NCI-H226 (cell line): ENCODE results near the gene OLIG2.

Experiments used
- DNase-seq: peaks from one replicate; pipeline ENCODE4 v3.0.0-alpha.2; 2015

The OLIG2 gene

DNA sequence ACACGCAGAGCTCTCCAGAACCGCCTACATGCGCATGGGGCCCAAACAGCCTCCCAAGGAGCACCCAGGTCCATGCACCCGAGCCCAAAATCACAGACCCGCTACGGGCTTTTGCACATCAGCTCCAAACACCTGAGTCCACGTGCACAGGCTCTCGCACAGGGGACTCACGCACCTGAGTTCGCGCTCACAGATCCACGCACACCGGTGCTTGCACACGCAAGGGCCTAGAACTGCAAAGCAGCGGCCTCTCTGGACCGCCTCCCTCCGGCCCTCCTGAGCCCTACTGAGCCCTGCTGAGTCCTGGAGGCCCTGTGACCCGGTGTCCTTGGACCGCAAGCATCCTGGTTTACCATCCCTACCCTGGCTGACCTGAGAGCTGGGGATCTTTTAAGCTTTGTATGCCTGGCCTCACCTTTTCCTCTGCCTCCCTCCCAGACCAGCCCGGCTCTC lies 8.3 kb downstream of the OLIG2 start:
- no peak for DNase-seq

DNA sequence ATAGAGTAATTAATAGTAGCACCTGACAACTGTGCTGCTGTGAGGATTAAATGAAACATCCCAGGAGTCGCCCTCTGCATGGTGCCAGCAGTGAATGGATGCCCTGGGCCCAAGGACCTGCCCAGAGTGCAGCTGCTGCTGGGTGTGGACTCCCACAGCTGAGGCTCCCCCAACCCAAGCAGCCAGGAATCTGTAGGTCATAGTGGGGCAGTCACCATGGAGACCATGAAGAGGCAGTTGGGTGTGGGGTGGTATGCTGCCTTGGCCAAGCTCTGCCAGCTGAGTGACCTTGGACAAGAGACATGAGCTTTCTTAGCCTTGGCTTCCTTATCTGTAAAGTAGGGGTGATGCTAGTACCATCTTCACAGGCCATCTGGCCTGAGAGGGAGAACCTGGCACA lies 9.4 kb downstream of the OLIG2 start:
- DNase-seq, result no peak

DNA sequence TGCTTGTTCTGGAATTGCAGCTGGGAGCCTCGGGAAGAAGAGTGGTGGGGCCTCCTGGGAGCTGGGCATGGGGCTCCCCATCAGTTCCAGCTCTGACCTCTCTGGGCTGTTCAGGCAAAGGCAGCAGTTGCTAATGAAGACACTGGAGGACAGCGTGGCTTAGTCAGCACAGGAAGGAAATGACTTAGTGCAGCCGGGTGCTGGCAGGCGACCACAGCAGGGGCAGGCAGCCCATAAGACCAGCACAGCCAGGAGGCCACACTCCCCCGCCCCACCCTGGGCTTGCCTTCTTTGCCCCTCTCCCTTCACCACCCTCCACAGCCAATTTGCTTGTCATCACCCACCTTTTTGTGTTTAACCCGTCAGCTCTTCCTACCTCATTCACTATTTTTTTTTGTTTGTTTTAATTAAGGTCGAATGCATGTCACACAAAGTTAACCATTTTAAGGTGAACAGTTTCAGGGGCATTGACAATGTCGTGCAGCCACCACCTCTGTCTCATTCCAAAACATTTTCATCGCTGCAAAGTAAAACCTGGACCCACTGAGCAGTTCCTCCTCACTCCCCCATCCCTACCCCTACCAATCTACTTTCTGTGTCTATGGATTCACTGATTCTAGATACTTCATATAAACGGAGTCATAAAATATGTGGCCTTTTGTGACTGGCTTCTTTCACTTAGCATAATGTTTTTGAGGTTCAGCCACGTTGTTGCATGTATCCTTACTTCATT lies 10.9 kb downstream of the OLIG2 start:
- DNase-seq, result peak; percentile 49

DNA sequence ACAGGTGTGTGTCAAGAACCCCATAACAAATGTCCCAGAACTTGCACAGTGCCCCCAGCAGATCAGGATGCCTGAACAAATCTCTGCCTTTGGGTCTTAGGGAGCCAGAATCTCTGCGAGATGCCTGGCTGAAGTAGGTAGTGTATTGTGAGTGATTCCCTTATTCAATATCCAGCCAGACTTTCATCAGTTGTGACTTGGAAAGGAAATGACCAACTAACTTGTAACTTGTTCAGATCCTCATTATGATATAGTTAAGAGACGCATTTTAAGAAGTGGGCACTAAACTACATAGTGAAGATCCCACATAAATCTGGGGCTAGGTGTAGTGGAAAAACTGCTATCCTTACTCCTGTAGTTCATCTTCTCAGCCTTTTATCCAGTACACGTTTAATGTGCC lies 11.8 kb downstream of the OLIG2 start:
- DNase-seq, result no peak

DNA sequence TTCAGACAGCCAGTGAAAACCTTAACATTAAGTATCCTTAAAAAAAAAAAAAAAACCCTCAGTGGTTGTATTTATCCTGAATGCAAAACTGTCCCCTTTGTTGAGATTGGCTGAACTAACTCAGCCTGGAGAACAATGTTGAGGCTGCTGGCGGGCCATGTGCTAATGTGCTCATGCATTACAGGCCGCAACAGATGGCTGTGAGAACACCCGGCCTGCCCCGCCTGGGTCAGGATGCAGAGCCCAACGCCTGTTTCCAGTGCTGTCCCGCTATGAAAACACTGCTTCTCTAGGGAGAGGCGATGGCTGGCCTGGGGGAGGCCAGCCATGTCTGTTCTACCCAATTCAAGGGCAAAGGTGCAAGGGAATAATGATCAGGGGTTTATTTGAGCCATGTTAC lies 13.8 kb downstream of the OLIG2 start:
- DNase-seq, result no peak

DNA sequence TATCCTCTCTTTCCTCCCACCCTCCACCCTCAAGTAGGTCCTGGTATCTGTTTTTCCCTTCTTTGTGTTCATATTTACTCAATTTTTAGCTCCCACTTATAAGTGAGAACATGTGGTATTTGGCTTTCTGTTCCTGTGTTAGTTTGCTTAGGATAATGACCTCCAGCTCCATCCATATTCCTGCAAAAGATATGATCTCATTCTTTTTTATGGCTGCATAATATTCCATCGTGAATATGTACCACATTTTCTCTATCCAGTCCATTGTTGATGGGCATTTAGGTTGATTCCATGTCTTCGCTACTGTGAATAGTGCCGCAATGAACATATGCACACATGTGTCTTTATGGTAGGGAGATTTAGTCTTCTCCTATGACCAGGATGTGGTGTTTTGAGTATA lies 14.5 kb downstream of the OLIG2 start:
- DNase-seq, result no peak

DNA sequence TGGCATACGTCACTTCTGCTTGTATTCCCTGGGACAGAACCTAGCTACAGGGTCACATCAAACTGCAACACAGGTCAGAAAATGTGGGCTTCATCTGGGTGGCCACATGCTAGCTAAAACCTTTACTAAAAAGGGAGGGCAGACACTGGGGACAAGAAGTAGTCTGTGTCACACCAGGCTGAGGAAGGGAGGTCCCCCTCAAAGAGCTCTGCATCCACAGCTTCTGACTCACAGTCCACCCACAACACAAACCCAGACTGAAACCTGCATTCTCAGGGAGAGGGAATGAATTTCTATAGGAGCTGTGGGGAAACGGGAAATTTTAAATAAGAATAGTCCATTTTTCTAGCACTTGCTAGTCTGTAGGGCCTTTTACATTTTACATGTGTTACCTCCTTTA lies 16.2 kb downstream of the OLIG2 start:
- DNase-seq, result no peak

DNA sequence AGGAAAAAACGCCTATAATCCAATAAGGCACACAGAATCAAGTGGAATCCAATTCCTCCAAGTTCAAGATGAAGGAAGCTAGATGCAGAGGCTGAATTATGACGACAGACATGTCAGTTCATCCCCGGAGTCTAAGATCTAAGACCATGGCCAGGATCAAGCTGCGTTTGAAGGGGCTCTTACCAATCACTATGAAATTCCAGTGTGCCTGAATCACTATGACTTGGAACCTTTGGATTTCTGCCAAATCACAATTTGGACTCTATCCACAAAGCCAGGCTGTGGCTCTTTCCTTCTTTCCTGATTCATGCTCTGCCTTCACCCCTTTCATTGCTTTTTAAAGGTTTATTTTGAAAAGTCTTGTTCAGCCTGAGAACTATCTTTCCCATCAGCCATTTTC lies 17.1 kb downstream of the OLIG2 start:
- DNase-seq, result peak; percentile 85

DNA sequence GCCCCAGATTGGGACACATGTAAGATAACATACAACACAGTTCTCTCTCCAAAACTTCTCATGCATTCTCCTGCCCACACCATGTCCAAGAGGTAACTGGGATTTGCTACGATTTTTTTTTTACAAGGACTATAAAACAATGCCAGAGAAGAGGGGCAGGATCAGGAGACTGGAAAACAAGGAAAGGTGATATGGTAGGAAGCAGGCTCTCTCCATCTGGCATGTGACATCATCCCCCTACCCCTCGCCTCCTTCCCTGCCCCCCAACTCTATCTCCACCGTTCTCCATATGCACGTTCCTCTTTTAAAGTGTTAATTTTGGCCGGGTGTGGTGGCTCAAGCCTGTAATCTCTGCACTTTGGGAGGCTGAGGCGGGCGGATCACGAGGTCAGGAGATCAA lies 20.7 kb downstream of the OLIG2 start:
- no peak for DNase-seq

DNA sequence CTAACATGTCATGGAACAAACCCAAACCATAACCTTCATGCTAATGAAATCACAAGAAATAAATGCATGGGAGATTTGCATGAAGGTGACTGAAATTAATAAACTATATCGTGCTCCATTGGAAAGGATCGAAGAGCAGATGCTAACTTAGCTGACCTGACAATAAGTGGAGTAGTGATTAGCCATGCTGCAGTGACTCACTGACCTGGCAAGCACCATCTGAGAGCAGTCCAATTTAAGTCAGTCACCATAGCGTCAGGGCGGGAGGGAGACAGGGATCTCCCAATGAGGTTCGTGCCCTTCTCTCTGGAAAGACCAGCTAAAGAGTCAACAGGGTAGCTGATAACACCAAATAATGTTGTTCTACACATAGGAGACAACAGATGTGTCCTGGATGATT lies 21.5 kb downstream of the OLIG2 start:
- peak; percentile 28 for DNase-seq

DNA sequence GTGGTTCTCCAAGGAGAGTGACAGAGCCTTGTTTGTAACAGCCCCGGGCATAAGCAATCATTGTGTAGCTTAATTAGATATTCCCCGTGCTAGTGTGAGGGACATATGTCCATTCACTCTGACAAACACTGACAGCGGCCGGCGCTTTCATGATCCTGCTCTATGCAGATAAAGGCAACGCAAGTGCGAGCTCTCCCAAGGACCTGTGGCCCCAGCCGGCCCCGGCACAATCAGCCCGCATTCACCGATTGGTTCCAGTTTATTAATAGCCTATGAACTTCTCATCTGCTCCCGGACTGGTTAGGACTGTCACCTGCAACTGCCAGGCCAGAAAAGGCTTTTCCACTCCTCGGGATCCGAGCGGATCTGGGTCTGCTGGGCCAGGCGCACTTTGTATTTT lies 26.2 kb downstream of the OLIG2 start:
- no peak for DNase-seq

DNA sequence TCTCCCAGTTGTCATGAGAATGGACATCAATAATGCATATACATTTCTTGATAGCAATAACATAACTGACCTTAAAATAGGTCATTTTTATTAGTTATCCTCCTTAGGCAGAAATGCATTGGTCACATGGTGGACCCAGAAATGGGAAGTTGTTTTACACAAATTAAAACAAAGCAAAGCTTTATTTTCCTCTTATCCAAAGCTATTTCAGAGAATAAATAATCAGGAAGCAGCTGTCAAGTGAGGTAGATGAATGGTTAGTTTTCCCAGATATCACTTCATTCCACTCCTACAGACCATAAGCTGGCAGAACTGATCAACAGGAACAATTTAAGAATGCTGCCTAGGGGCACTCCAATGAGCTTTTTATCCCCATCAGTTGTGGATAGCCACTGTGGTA lies 28.2 kb downstream of the OLIG2 start:
- peak; percentile 16 for DNase-seq

DNA sequence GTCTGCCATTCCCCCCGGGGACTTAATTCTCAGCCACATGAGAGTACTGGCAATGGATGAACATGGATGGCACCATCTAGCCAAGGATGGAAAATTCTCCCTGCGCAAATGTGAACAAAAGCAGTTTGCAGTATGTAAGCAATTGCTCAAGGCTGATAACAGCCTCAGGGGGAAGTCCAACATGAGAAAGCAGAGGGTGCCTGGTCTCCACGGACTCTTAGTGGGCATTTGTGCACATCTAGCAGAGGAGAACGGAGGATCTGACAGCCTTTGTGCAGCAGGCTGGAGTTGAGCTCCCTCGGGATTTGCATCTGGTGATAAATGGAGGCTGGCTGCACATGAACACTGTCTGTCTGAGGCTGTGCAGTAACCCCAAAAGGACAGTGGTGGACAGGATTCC lies 30.3 kb downstream of the OLIG2 start:
- DNase-seq, result no peak

DNA sequence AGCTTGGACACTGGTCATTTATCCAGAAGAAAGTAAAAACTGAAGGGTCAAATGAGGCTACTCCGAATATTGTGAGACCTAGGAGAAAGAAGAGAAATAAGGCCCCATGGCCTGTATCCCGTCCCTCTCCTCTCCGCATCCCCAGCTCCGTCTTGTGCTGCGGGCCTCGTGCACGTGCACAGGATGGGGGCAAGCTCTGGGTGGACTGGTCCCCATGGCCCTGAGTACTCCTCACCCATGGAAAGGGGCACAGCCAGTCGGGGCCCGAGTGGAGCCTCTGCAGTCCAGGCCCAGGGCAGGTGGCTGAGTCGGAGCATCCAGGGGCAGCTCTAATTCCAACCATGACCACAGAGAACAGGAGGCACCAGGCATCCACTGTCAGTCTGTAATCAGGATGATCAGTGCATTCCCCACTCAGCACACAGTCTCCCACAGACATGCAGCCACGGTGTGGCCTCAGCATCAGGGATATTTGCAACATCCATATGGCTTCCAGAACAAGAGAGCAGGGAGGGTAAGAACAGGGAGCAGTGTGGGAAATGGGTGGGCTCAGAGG lies 31.7 kb downstream of the OLIG2 start:
- DNase-seq, result no peak

DNA sequence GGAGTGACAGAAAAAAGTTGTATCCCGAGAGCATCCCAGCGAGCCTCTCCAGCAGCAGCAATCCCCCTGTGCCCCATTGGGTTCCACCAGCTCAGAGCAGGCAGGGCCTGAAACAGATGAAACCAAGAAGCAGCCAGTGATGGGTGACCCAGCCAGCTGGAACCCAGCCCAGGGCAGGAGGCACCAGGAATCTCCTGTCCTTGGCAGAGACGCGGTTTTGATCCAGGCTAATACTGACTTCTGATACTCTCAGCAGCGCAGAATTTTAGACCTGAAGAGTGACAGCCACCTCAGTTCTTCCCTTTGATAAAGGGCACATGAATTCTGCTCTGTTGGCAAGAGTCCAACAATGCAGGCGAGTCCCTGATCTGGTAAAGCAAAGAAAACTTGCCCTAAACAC lies 32.8 kb downstream of the OLIG2 start:
- no peak for DNase-seq

DNA sequence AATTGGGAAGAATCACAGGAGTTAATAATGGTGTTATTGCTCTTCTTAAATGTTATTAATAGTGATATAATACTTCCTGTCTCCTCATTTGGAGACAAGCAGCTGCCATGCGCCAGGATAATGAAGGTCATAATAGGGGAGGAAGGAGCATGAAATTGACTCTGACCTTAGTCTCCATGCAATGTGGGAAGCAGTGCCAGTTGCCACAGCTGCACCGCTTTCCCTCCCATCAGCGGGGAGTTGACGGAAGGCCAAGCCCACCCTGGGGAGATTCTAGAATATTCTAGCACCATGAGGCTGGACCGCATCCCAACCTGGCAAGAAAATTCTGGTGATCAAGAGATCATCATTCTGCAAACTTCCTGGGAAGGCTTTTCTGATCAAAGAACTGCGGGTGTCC lies 33.2 kb downstream of the OLIG2 start:
- no peak for DNase-seq

DNA sequence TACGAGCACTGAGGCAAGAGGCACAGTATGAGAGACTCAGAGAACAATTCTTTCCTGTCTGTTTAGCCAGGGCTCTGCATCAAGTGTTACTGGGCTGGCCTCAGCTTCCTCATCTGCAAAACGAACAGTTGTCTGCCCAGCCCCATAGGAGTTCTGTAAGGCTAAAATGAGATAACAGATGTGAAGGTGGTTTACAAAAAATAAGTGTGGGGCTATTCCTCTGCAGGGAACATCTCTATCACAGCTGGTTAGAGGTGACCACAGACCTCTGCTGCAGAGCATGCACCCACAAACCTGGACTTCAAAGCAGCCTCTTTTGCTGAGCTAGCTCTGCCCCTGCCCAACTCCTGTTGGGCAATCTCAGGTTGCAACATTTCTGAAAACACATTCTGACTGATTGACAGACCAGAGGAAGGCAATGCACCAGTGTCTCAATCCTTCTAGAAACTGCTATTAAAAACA lies 33.7 kb downstream of the OLIG2 start:
- DNase-seq, result peak; percentile 12

DNA sequence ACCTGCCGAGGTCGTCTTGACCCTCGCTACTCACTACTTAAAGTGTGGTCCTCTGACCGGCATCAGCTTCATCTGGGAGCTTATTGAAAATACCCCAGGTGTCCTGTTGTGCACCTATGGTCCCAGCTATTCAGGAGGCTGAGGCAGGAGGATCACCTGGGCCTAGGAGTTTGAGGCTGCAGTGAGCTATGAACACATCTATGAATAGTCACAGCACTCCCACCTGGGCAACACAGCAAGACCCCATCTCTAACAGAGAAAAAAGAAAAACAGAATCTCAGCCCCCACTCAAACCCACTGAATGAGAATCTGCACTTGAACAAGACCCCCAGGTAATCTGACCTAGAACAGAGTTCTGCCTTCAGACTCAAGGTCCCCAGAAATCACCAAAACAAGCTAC lies 35.5 kb downstream of the OLIG2 start:
- DNase-seq, result no peak

DNA sequence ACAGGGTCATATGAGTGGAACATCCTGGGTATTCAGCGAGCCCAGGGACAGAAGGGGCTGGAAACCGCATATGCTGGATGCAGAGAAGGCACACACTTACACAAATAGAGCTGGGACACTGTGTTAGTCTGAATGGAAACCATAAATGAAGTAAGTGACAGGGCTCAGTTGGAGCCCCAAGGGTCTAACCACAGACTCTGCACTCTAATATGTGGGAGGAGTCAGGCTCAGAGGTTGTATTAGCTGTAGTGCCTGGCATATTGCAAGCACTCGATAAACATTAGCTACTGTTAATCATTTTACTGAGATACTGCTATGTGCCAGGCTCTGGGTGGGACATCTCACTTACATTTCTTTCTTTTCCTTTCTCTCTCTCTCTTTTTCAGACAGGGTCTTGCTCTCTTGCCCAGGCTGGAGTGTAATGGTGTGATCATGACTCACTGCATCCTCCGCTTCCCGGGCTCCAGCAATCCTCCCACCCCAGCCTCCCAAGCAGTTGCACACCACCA lies 37.7 kb downstream of the OLIG2 start:
- no peak for DNase-seq

DNA sequence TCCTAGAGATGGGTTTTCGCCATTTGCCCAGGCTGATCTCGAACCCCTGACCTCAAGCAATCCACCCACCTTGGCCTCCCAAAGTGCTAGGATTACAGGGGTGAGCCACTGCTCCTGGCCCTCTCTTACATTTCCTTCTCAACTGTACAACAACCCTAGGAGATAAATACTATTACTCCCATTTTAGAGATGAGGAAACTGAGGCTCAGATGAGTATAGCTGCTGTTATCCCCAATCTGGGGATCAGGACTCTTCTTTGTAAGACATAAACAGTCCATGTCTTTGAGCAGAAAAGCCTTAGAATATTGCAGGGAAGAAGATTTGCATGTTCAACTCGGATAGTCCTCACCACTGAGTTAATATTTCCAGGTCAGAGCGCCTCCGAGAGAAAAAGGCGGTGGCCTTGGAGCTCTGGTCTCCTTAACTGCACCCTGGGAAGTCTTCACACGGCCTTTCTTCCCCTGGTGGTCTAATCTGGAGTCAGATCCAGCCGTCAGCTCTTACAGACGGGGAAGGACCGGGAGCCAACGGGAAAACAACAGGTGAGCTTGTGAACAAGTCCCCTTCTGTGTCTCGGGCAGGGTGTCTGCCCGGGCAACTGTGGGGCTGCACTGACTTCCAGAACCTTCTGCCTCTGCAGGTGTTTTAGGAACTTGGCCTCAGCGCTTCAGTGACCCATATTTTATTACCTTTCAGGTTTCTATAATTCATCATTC lies 38.3 kb downstream of the OLIG2 start:
- no peak for DNase-seq

DNA sequence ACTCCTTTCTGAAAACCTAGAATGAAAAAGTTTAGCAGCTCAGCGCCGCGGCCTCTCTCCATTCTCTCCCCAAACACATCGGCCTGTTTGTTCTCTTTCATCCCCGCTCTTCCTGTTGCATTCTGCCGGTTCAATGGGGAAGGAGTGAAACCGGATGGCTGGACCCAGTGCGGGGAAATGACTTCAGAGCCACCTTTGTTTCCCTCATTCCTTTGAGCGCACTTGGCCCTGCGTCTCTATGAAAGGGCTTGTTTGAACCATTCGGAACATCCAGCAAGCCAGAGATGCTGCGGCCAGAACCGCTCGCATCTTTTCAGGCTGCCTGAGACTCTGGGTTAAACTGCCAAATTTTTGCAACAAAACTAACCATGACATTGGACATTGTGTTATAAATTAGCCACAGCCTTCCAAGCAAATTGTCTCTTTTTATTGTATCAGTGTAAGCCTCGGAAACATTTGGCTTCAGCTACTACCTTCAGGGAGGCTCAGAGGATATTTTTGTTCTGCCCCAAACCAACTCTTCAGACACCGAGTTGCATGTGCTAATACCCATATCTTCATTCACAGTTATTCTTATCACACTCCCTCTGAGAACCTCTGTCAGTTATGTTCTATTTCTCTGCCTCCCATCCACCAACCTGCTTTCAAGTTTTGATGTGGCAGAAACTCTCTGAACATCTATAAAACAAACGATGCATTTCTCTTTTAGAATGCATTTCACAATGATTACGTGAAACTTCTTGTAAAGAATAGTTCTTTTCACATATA lies 39.1 kb downstream of the OLIG2 start:
- DNase-seq, result no peak

DNA sequence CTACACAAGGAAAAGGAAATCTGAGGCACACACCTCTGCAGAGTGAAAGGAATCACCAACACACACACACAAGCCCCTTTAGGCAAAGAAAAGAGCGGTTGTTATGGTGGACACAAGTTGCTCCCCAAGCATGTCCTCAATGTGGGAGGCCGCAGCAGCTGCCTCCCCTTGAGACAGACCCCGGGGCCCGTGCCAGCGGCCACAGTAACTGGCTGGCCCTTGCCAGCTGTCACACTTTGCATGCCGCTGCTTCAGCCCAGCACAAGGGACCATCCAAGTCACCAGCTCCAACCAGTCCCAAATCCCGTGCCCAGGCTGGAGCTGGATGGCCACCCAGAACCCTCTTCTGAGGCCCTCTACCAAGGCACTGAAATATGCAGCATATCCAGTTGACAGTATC lies 41.3 kb downstream of the OLIG2 start:
- no peak for DNase-seq

DNA sequence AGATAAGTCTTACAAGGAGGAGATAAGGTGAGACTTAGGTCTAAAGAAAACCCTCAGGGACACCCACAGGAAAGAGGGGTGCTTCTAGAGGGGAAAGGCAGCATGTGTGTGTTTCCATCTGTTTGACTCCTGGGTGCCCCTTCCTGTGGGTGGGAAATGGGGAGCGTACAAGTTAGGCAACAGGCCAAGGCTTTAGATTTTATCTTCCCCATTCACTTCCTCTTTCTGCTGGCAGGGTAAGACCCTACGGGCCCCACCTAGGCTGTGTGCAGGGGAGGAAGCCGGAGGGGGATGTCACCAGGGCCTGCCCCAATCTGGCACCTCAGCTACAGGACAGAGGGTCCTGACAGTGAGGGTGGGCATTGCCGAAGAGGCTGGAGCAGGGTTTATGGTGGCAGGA lies 41.7 kb downstream of the OLIG2 start:
- DNase-seq, result no peak
